ENCODE measurements around the gene IL20. TPM values are rescaled to one million over a fixed set of nuclear protein-coding genes. Genes with fewer than 3 reads are reported as not detected.

IL20 gene
- total RNA-seq, 4 donors from 2014 or later: not detected

GRCh38 chr1:206918076-206918475 is 52.7 kb downstream of the IL20 start:
- DNase-seq: no peak

More at GRCh38 chr1:206918076-206918475, 52.7 kb downstream of the IL20 start:
- no peaks in the 10 kb centered on the region for H3K4me1 ChIP-seq
- H3K36me3 ChIP-seq: no peaks in the 10 kb centered on the region
- H3K27ac ChIP-seq: no peak overlapping the region
- TF ChIP-seq POLR2A (IDR thresholded peaks at IDR 0.05) (no peak), CTCF (IDR thresholded peaks at IDR 0.05) (no peak)
- WGBS, 2 donors: 77 to 78% methylated on average over 3 of the region's 3 CpGs
- no peak overlapping the region for H3K4me3 ChIP-seq (replicated peaks in 1 of 3)
- no peaks in the 10 kb centered on the region for H3K27me3 ChIP-seq
- H3K9me3 ChIP-seq: no peaks in the 10 kb centered on the region
- intact Hi-C loops (cut with DNase I): loop anchor here (10.0 kb wide), 2 partner anchors 283 to 433 kb away; partner anchors contain the start of gene DYRK3

Other genes with a start within 250 kb of the IL20 start
- 10 to 100 TPM; 14.5 to 21.2 (median 15.9) TPM for gene DYRK3, start 230.1 kb upstream of the IL20 start, total RNA-seq
- 10 to 100 TPM; 48.5 to 64.0 (median 59.9) TPM for gene MAPKAPK2, start 180.7 kb upstream of the IL20 start, total RNA-seq
- gene IL19, start 94.8 kb upstream of the IL20 start, total RNA-seq: not detected
- 1 to 10 TPM in 3 of 4 donors, under 1 TPM in 1; 0.34 to 2.3 (median 1.6) TPM for gene IL10, start 93.1 kb upstream of the IL20 start, total RNA-seq
- not detected for gene IL24, start 31.8 kb downstream of the IL20 start, total RNA-seq
- gene FCMR, start 56.3 kb downstream of the IL20 start, total RNA-seq: 1 to 10 TPM; 1.2 to 5.2 (median 3.0) TPM
- gene PIGR, start 80.8 kb downstream of the IL20 start, total RNA-seq: 1 to 10 TPM in 1 of 4 donors, under 1 TPM in 2, not detected in 1; 0.11 to 1.2 (median 0.75) TPM
- gene FCAMR, start 104.8 kb downstream of the IL20 start, total RNA-seq: not detected
- 10 to 100 TPM in 3 of 4 donors, 1 to 10 TPM in 1; 7.1 to 24.6 (median 13.3) TPM for gene C1orf116, start 167.1 kb downstream of the IL20 start, total RNA-seq
- 10 to 100 TPM; 11.6 to 17.7 (median 13.5) TPM for gene YOD1, start 185.6 kb downstream of the IL20 start, total RNA-seq
- gene PFKFB2, start 187.7 kb downstream of the IL20 start, total RNA-seq: 100 to 1,000 TPM in 2 of 4 donors, 10 to 100 TPM in 2; 87.7 to 191 (median 110) TPM
- gene C4BPB, start 223.2 kb downstream of the IL20 start, total RNA-seq: not detected
- gene C4BPA, start 238.6 kb downstream of the IL20 start, total RNA-seq: not detected